ENCODE data around the gene F2RL1.
A peak's percentile ranks its signal among the peaks of the same experiment; 100 is the strongest.
"Not testable (repeated sequence)": the region's sequence is repeated elsewhere in the genome, so short reads cannot be mapped to it uniquely, and the experiment has no call there.

F2RL1 gene, protein sequence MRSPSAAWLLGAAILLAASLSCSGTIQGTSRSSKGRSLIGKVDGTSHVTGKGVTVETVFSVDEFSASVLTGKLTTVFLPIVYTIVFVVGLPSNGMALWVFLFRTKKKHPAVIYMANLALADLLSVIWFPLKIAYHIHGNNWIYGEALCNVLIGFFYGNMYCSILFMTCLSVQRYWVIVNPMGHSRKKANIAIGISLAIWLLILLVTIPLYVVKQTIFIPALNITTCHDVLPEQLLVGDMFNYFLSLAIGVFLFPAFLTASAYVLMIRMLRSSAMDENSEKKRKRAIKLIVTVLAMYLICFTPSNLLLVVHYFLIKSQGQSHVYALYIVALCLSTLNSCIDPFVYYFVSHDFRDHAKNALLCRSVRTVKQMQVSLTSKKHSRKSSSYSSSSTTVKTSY

GRCh38 chr5:76818844-76819831, at the start of gene F2RL1:
Gene F2RL1, plus strand, starts transcription at chr5:76819030. Its CDS starts 153 bp downstream, at chr5:76819183.
- FAIRE-seq (no peak), DNase-seq (ENCODE audit: insufficient read length, low spot score) (peak; percentile 84)
- TF ChIP-seq POLR2A (IDR thresholded peaks at IDR 0.05; ENCODE audit: low read depth, low read length) = no peak; the same call in 1 of the 2 replicates

- FAIRE-seq = not testable (repeated sequence)
These were observed 47.8 kb upstream of the F2RL1 start for GRCh38 chr5:76771041-76771440.

DNA sequence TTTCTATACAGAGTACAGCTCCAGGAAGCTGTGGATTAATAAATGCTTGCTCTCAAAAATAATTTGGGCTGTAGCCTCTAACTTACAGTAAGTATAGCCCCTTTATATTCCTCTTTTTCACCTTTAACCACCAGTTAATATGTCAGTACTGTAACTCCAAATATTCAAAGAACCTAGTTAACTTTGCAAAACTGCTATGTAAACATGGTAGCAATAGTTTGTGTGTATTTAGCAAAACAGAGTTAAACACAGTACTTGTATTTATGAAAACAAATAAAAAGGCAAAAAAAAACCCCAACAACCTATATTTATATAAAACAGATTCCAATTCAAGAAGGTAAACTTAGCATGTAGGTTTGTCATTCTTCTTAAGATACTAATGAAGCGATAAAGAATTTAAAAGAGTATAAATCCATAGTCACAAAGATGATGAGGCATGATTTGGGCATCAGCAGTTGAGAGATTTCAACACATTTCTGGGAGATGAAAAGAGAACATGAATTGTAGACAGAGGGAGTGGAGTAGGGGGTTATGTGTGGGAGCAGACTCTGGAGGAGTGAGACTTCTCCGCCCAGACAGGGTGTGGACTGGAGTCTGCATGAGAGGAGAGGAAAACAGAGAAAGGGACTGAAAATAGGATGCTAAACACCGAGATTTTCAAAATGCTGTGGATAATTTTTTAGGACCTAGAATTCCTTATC, 47.0 kb upstream of the F2RL1 start:
- TF ChIP-seq POLR2A (IDR thresholded peaks at IDR 0.05; ENCODE audit: low read depth, low read length) = no peak
- no peak for FAIRE-seq

More at GRCh38 chr5:76771041-76771440, 47.8 kb upstream of the F2RL1 start:
- DNase-seq (ENCODE audit: insufficient read length, low spot score) = not testable (repeated sequence)

DNA sequence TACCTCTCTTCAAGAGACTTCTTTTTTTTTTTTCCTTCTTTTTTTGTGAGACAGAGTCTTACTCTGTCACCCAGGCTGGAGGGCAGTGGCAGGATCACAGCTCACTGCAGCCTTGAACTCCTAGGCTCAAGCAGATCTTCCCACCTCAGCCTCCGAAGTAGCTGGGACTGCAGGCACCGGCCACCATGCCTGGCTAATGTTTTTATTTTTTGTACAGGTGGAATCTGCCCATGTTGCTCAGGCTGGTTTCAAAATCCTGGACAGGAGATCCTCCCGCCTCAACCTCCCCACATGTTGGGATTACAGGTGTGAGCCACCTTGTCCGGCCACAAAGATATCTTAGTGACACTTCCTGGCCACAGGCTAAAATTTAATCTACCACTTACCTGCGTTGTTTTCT, 42.9 kb upstream of the F2RL1 start:
- FAIRE-seq (no peak), DNase-seq (ENCODE audit: insufficient read length, low spot score) (no peak)
- no peak for TF ChIP-seq POLR2A (IDR thresholded peaks at IDR 0.05; ENCODE audit: low read depth, low read length)

More for the DNA sequence above, 47.0 kb upstream of the F2RL1 start:
- no peak for DNase-seq (ENCODE audit: insufficient read length, low spot score)

DNA sequence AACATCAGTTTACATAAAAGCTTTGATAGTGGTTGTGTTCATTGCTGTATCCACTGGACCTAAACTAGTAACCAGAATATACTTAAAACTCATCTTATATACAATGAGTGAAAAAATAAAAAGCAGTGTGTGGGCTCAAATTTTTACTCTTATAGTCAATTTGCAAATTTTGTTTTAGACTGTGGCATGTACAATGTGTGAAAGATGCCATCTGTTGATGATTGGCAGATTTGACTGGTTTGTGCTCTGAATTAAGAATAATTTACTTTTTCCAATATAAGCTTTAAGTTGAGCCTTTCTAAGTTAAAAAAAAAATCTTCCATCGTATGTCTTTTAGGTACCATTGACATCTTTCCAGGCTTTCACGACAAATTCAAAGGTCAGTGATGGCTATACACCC, 42.4 kb upstream of the F2RL1 start:
- DNase-seq (ENCODE audit: insufficient read length, low spot score) (no peak), FAIRE-seq (no peak)
- no peak for TF ChIP-seq POLR2A (IDR thresholded peaks at IDR 0.05; ENCODE audit: low read depth, low read length)

- FAIRE-seq = not testable (repeated sequence)
These were observed 38.2 kb upstream of the F2RL1 start for GRCh38 chr5:76780616-76781015.

DNA sequence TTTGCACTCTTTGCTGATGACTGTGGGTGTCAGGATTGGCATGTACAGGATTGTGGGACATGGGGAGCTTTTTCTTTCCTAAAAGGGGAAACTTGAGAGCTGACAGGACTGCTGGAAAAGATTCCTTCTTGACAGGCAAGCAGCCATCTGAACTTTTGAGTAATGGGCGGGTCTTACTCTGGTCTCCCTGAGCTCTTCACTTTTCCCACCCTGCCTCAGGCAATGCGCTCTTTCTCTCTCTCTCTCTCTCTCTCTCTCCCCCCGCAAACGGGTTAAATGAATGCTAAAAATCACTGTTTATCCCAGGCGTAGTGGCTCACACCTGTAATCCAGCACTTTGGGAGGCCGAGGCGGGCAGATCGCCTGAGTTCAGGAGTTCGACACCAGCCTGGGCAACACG, 37.1 kb upstream of the F2RL1 start:
- DNase-seq (ENCODE audit: insufficient read length, low spot score) = no peak
- FAIRE-seq = no peak

More at GRCh38 chr5:76780616-76781015, 38.2 kb upstream of the F2RL1 start:
- DNase-seq (ENCODE audit: insufficient read length, low spot score) = not testable (repeated sequence)

DNA sequence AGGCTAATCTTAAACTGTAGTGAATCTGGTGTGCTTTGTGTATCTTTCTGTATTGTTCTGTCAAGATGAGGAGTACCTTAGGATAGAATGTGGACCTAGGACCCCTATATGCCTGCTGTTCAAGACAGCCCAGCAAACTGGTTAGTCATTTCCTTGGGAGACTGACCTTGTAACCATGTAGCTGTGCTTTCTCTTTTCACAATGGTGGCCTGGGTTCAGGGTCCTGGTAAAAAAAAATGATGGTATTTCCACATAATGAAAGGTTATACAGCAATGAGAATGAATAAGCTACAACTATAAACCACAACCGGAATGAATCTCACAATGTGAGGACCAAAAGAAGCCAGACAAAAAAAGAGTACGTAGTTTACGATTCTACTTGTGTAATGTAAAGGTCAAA, 36.4 kb upstream of the F2RL1 start:
- TF ChIP-seq POLR2A (IDR thresholded peaks at IDR 0.05; ENCODE audit: low read depth, low read length) = no peak
- FAIRE-seq (no peak), DNase-seq (ENCODE audit: insufficient read length, low spot score) (no peak)

More for the DNA sequence above, 37.1 kb upstream of the F2RL1 start:
- TF ChIP-seq POLR2A (IDR thresholded peaks at IDR 0.05; ENCODE audit: low read depth, low read length) = no peak

DNA sequence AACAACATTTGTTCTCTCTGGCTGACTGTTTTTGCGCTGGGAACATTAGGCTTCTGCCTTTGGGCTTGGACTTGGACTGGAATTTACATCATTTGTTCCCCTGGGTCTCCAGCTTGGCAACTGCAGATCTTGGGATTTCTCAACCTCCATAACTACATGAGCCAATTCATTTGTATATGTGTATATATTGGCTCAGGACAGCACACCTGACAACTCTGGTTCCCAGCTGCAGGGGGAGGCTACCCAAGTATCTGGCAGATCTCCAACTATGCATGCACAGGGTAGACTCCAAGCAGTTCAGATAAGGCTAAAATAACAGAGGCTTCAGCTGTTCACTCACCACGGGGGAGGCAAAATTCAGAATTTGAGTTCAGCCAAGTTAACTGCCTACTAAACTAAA, 31.6 kb upstream of the F2RL1 start:
- no peak for TF ChIP-seq POLR2A (IDR thresholded peaks at IDR 0.05; ENCODE audit: low read depth, low read length)
- DNase-seq (ENCODE audit: insufficient read length, low spot score) = no peak
- no peak for FAIRE-seq

- FAIRE-seq = no peak
- TF ChIP-seq POLR2A (IDR thresholded peaks at IDR 0.05; ENCODE audit: low read depth, low read length) = no peak
- no peak for DNase-seq (ENCODE audit: insufficient read length, low spot score)
These were observed 30.5 kb upstream of the F2RL1 start for GRCh38 chr5:76788362-76788761.

- not testable (repeated sequence) for FAIRE-seq; DNase-seq (ENCODE audit: insufficient read length, low spot score)
These were observed 29.6 kb upstream of the F2RL1 start for GRCh38 chr5:76789275-76789674.

DNA sequence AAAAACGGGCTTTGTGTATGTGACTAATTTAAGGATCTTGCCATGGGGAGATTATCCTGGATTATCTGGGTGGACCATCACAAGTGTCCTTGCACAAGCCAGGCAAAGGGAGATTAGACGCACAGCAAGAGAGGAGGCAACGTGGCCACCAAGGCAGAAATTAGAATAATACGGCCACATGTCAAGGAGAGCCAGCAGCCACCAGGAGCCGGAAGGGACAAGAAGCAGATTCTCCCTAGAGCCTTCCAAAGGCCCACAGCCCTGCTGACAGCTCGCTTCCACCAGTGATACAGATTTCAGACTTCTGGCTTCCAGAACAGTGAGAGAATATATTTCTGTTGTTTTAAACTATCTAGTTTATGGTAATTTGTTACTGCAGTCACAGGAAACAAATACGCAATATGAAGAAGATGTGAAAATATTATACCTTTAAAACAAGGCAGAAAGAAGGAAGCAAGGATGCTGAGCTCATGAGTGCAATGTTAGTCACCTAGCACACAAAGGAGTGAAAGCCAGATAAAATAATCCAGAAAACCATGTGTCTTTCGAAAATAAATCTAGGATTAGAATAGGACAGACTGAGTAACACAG, 28.7 kb upstream of the F2RL1 start:
- DNase-seq (ENCODE audit: insufficient read length, low spot score) (no peak), FAIRE-seq (no peak)
- no peak for TF ChIP-seq POLR2A (IDR thresholded peaks at IDR 0.05; ENCODE audit: low read depth, low read length)

DNA sequence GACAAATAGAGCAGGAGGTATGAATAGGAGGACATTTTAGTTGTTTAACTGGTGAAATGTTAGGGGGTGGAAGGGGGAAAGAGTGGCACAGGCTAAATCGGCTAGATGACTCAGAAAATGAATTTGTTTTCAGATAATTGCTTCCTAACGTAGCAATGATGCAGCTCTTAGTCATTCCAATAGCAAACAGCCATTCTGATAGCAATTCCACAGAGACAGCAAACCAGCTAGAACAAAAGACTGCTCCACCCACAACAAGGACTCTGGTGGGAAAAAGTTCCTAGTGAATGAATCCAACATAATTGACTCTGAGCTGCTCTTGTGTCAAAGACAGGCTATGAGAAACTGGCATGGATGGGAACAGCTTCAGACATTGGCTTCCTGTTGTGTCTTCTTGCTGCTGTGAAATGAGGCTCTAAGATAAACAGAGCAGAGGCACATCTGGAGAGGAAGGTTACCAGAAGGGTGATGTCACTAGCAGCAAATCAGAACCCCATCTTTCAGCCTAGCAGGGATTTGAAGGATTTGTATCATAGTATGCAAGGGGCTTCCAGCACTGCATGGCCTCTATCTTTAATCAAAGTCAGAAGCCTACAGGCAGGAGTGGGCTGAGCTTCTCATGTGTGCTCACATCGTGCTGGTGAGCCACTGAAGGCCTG, 28.1 kb upstream of the F2RL1 start:
- FAIRE-seq = peak; percentile 69

More for the DNA sequence above, 28.1 kb upstream of the F2RL1 start:
- peak; percentile 43 for DNase-seq (ENCODE audit: insufficient read length, low spot score)
- TF ChIP-seq POLR2A (IDR thresholded peaks at IDR 0.05; ENCODE audit: low read depth, low read length) = no peak
